ENCODE results near the gene CCT6A. TPM values are rescaled to one million over a fixed set of nuclear protein-coding genes. Genes with fewer than 3 reads are reported as not detected.
"Not testable (repeated sequence)": the region's sequence is repeated elsewhere in the genome, so short reads cannot be mapped to it uniquely, and the experiment has no call there.

Gene CCT6A
- 147 and 154 TPM in 2 replicates for total RNA-seq

- intact Hi-C loops (cut with micrococcal nuclease), result loop anchor here (1.0 to 5.0 kb wide), 11 partner anchors 13 to 1292 kb away; partner anchors contain the start of genes CHCHD2, MRPS17, NIPSNAP2 and SEC61G
Measured at GRCh38 chr7:56051339-56052191, at the start of gene CCT6A, which contains the start of gene PSPH. CCT6A (plus strand) TSS chr7:56051765; CDS start chr7:56051849, 84 bp downstream. PSPH (minus strand) TSS chr7:56051444; CDS start chr7:56021212, 30,232 bp downstream.

GRCh38 chr7:56003749-56004148, 47.8 kb upstream of the CCT6A start:
- intact Hi-C loops (cut with micrococcal nuclease), result loop anchor here (2.0 kb wide), 1 partner anchor 39 kb away; the partner anchor contains the start of gene NIPSNAP2

- intact Hi-C loops (cut with micrococcal nuclease), result loop anchor here (2.0 kb wide), 1 partner anchor 28 kb away; no protein-coding TSS in a partner anchor
Measured at GRCh38 chr7:56007167-56007652, 44.4 kb upstream of the CCT6A start.

- intact Hi-C loops (cut with micrococcal nuclease), result loop anchor here (2.0 kb wide), 1 partner anchor 27 kb away; no protein-coding TSS in a partner anchor
Measured at GRCh38 chr7:56007891-56008290, 43.7 kb upstream of the CCT6A start.

GRCh38 chr7:56009695-56010094, 41.9 kb upstream of the CCT6A start:
- intact Hi-C loops (cut with micrococcal nuclease), result no loop called here

- intact Hi-C loops (cut with micrococcal nuclease), result not testable (repeated sequence)
Measured at GRCh38 chr7:56017015-56017414, 34.5 kb upstream of the CCT6A start.

GRCh38 chr7:56019501-56019900, 32.1 kb upstream of the CCT6A start:
- intact Hi-C loops (cut with micrococcal nuclease), result no loop called here

- intact Hi-C loops (cut with micrococcal nuclease), result no loop called here
Measured at GRCh38 chr7:56023500-56023899, 28.1 kb upstream of the CCT6A start.

- intact Hi-C loops (cut with micrococcal nuclease), result no loop called here
Measured at GRCh38 chr7:56026538-56026937, 25.0 kb upstream of the CCT6A start.

GRCh38 chr7:56028942-56029630, 22.5 kb upstream of the CCT6A start:
- intact Hi-C loops (cut with micrococcal nuclease), result no loop called here

GRCh38 chr7:56030340-56030739, 21.2 kb upstream of the CCT6A start:
- intact Hi-C loops (cut with micrococcal nuclease), result no loop called here

- intact Hi-C loops (cut with micrococcal nuclease), result not testable (repeated sequence)
Measured at GRCh38 chr7:56031556-56031955, 20.0 kb upstream of the CCT6A start.

GRCh38 chr7:56032578-56032977, 19.0 kb upstream of the CCT6A start:
- intact Hi-C loops (cut with micrococcal nuclease), result not testable (repeated sequence)

GRCh38 chr7:56033671-56034432, 17.7 kb upstream of the CCT6A start:
- intact Hi-C loops (cut with micrococcal nuclease), result loop anchor here (1.0 to 2.0 kb wide), 7 partner anchors 17 to 147 kb away; partner anchors contain the start of genes CCT6A, CHCHD2, MRPS17 and NIPSNAP2

- intact Hi-C loops (cut with micrococcal nuclease), result no loop called here
Measured at GRCh38 chr7:56040730-56041129, 10.8 kb upstream of the CCT6A start.

- intact Hi-C loops (cut with micrococcal nuclease), result not testable (repeated sequence)
Measured at GRCh38 chr7:56045758-56046157, 5.8 kb upstream of the CCT6A start.

- intact Hi-C loops (cut with micrococcal nuclease), result no loop called here
Measured at GRCh38 chr7:56046721-56047445, 4.7 kb upstream of the CCT6A start.

- intact Hi-C loops (cut with micrococcal nuclease), result not testable (repeated sequence)
Measured at GRCh38 chr7:56047446-56048116, 4.0 kb upstream of the CCT6A start.

GRCh38 chr7:56048245-56048644, 3.3 kb upstream of the CCT6A start:
- intact Hi-C loops (cut with micrococcal nuclease), result no loop called here

GRCh38 chr7:56048763-56049162, 2.8 kb upstream of the CCT6A start:
- intact Hi-C loops (cut with micrococcal nuclease), result not testable (repeated sequence)

All from T-helper 1 cell treated with Interleukin-12 subunit alpha and Interleukin-12 subunit beta and Interleukin-4 antibody, amounts not matched to agents 30 ng/mL and 1 ng/mL, for 36 hours (primary cell).